ENCODE results near the gene CLCN2.

DNA sequence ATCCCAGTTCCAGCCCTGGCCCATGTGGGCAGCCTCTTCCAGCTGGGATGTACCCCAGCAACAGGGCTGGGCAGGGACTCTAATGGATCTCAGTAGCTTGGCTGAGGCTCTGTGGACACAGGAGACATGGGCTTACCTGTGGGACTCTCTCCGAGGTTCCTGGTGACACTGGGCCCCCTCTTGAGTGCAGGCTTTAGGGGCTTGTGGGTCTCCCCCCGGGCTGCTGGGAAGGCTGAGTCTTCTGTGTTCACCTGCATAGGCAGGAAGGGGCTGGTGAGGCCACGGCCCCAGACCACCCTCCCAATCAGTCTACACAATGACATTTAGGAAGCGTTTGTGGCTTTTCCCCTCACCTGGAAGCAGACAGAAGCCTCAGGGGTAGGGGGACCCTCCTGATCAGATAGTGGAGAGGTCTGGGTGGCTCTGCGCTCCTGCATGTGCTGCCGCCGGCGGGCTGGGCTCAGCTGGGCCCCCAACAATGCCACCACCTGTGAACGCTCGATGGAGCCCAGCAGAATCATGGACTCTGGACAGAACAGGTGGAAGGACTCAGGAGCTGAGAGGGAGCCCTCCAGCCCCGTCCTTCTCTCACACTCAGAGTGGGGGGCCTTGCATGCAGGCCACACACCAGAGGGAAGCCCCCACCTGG lies 8.4 kb downstream of the CLCN2 start:
- TF ChIP-seq EZH2 (IDR thresholded peaks at IDR 0.05) (no peak), CEBPB (IDR thresholded peaks at IDR 0.05; ENCODE audit: low read depth) (no peak), POLR2A (IDR thresholded peaks at IDR 0.05; ENCODE audit: borderline replicate concordance, extremely low read depth, insufficient read depth, insufficient read length) (no peak)
- TF ChIP-seq, protein P1, sequence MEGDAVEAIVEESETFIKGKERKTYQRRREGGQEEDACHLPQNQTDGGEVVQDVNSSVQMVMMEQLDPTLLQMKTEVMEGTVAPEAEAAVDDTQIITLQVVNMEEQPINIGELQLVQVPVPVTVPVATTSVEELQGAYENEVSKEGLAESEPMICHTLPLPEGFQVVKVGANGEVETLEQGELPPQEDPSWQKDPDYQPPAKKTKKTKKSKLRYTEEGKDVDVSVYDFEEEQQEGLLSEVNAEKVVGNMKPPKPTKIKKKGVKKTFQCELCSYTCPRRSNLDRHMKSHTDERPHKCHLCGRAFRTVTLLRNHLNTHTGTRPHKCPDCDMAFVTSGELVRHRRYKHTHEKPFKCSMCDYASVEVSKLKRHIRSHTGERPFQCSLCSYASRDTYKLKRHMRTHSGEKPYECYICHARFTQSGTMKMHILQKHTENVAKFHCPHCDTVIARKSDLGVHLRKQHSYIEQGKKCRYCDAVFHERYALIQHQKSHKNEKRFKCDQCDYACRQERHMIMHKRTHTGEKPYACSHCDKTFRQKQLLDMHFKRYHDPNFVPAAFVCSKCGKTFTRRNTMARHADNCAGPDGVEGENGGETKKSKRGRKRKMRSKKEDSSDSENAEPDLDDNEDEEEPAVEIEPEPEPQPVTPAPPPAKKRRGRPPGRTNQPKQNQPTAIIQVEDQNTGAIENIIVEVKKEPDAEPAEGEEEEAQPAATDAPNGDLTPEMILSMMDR (IDR thresholded peaks at IDR 0.05 in 2 of 3, conservative IDR thresholded peaks at IDR 0.05 in 1 of 3; ENCODE audit: borderline replicate concordance in 1 of 3, insufficient read depth in 1 of 3, low read depth in 2 of 3, low read length in 2 of 3), result no peak
